GM12891 (cell line): ENCODE measurements around the gene SERINC2.

Experiments
- DNase-seq: peaks from one replicate; pipeline ENCODE4 v3.0.0; 2011; ENCODE audit warnings: low spot score; ENCODE audit not compliant: insufficient read length
- FAIRE-seq: peaks from 2 replicates; lab custom pipeline; 2011; peaks lifted over from hg19 to GRCh38; lab: Jason Lieb, UNC
- PAX5 ChIP-seq: IDR thresholded peaks from 2 replicates; pipeline ENCODE4 v1.6.1; 2011; ENCODE audit warnings: low read length, moderate library complexity, mild to moderate bottlenecking; ENCODE audit not compliant: insufficient read depth, severe bottlenecking
- POLR2A ChIP-seq: IDR thresholded peaks from 2 replicates; pipeline ENCODE4 v1.6.1; 2011; ENCODE audit warnings: low read depth, low read length, control low read depth
- POLR2AphosphoS5 ChIP-seq: IDR thresholded peaks from 2 replicates; pipeline ENCODE4 v1.6.1; 2011; ENCODE audit warnings: low read depth, low read length, control low read depth
- POU2F2 ChIP-seq: IDR thresholded peaks from 2 replicates; pipeline ENCODE4 v1.6.1; 2011; ENCODE audit warnings: low read depth, mild to moderate bottlenecking, control low read depth, low read length, moderate library complexity
- SPI1 ChIP-seq: IDR thresholded peaks from 2 replicates; pipeline ENCODE4 v1.6.1; 2011; ENCODE audit warnings: low read depth, low read length, control low read depth
- TAF1 ChIP-seq: IDR thresholded peaks from 2 replicates; pipeline ENCODE4 v1.6.1; 2011; ENCODE audit warnings: low read depth, low read length, control low read depth

The SERINC2 gene

GRCh38 chr1:31432592-31433395 is 19.8 kb downstream of the SERINC2 start:
- TF ChIP-seq TAF1 (no peak), POLR2AphosphoS5 (no peak), POU2F2 (no peak), POLR2A (no peak), PAX5 (no peak), SPI1 (no peak)
- FAIRE-seq, result no peak

GRCh38 chr1:31433396-31433930 is 20.4 kb downstream of the SERINC2 start:
- DNase-seq (no peak), FAIRE-seq (no peak)
- TF ChIP-seq POU2F2 (no peak), POLR2A (no peak), POLR2AphosphoS5 (no peak), SPI1 (no peak), PAX5 (no peak), TAF1 (no peak)

More at GRCh38 chr1:31432592-31433395, 19.8 kb downstream of the SERINC2 start:
- DNase-seq, result no peak

GRCh38 chr1:31434101-31434871 is 21.3 kb downstream of the SERINC2 start:
- FAIRE-seq (no peak), DNase-seq (no peak)
- TF ChIP-seq POLR2A (no peak), POU2F2 (no peak), PAX5 (no peak), POLR2AphosphoS5 (no peak), TAF1 (no peak), SPI1 (no peak)

GRCh38 chr1:31434979-31435378 is 22.0 kb downstream of the SERINC2 start:
- DNase-seq (no peak), FAIRE-seq (no peak)
- TF ChIP-seq PAX5, result no peak
- TF ChIP-seq TAF1, result no peak
- no peak for TF ChIP-seq POU2F2
- TF ChIP-seq POLR2AphosphoS5, result no peak
- no peak for TF ChIP-seq POLR2A
- TF ChIP-seq SPI1, result no peak

GRCh38 chr1:31435471-31436409 is 22.7 kb downstream of the SERINC2 start:
- TF ChIP-seq SPI1 (no peak), TAF1 (no peak), PAX5 (no peak), POU2F2 (no peak), POLR2AphosphoS5 (no peak), POLR2A (no peak)
- no peak for DNase-seq
- FAIRE-seq, result no peak

GRCh38 chr1:31436596-31437432 is 23.8 kb downstream of the SERINC2 start:
- DNase-seq, result no peak
- FAIRE-seq, result no peak
- TF ChIP-seq POLR2A (no peak), TAF1 (no peak), POU2F2 (no peak), POLR2AphosphoS5 (no peak), SPI1 (no peak), PAX5 (no peak)

GRCh38 chr1:31437433-31438037 is 24.5 kb downstream of the SERINC2 start:
- no peak for DNase-seq
- no peak for FAIRE-seq
- TF ChIP-seq POLR2AphosphoS5 (no peak), PAX5 (no peak), TAF1 (no peak), POU2F2 (no peak), SPI1 (no peak), POLR2A (no peak)
